H9 (cell line): ENCODE data around the gene EIF6. TPM values are rescaled to one million over a fixed set of nuclear protein-coding genes. Genes with fewer than 3 reads are reported as not detected.

Source experiments
- DNase-seq: peaks from one replicate; pipeline ENCODE4 v3.0.0-alpha.2; 2017
- H2AFZ ChIP-seq: one replicate; pipeline ENCODE4 v1.6.1; 2013; ENCODE audit warnings: mild to moderate bottlenecking, low read length, control low read depth, moderate library complexity
- H2AK5ac ChIP-seq: 2 replicates; pipeline ENCODE4 v1.6.1; 2013; ENCODE audit warnings: low read length, control low read depth, mixed read lengths; ENCODE audit not compliant: insufficient read length
- H2BK120ac ChIP-seq: one replicate; pipeline ENCODE4 v1.6.1; 2013; ENCODE audit warnings: low read depth, mild to moderate bottlenecking, low read length, control low read depth, inconsistent platforms; ENCODE audit not compliant: poor library complexity, severe bottlenecking
- H2BK12ac ChIP-seq: 2 replicates; pipeline ENCODE4 v1.6.1; 2013; ENCODE audit warnings: low read length, control low read depth, mixed read lengths, low read depth; ENCODE audit not compliant: insufficient read length
- H2BK15ac ChIP-seq: 2 replicates; pipeline ENCODE4 v1.6.1; 2013; ENCODE audit warnings: low read depth, low read length, control low read depth
- H2BK20ac ChIP-seq: one replicate; pipeline ENCODE4 v1.6.1; 2013; ENCODE audit warnings: low read depth, mild to moderate bottlenecking, low read length, control low read depth, inconsistent platforms; ENCODE audit not compliant: poor library complexity, severe bottlenecking
- H2BK5ac ChIP-seq: 2 replicates; pipeline ENCODE4 v1.6.1; 2013; ENCODE audit warnings: low read length, control low read depth, mixed read lengths; ENCODE audit not compliant: insufficient read length
- H3K14ac ChIP-seq: 2 replicates; pipeline ENCODE4 v1.6.1; 2013; ENCODE audit warnings: low read length, control low read depth; ENCODE audit not compliant: insufficient read depth
- H3K18ac ChIP-seq: 2 replicates; pipeline ENCODE4 v1.6.1; 2013; ENCODE audit warnings: low read depth, mild to moderate bottlenecking, mixed read lengths, low read length, control low read depth; ENCODE audit not compliant: insufficient read length
- H3K23ac ChIP-seq: 2 replicates; pipeline ENCODE4 v1.6.1; 2013; ENCODE audit warnings: low read length, control low read depth, mixed read lengths, low read depth; ENCODE audit not compliant: insufficient read length
- H3K23me2 ChIP-seq: 2 replicates; pipeline ENCODE4 v1.6.1; 2013; ENCODE audit warnings: low read depth, mild to moderate bottlenecking, mixed read lengths, low read length, control low read depth; ENCODE audit not compliant: insufficient read length, poor library complexity, severe bottlenecking
- H3K27ac ChIP-seq: 2 replicates; pipeline ENCODE4 v1.5.1; 2013; ENCODE audit warnings: low read length, control low read depth, mixed read lengths, low read depth; ENCODE audit not compliant: insufficient read length
- H3K27me3 ChIP-seq: 2 replicates; pipeline ENCODE4 v1.6.1; 2013; ENCODE audit warnings: low read length, control low read depth, inconsistent platforms; ENCODE audit not compliant: insufficient read depth
- H3K4ac ChIP-seq: 2 replicates; pipeline ENCODE4 v1.6.1; 2013; ENCODE audit warnings: low read depth, mild to moderate bottlenecking, control low read depth, inconsistent platforms, low read length, moderate library complexity
- H3K4me1 ChIP-seq: 2 replicates; pipeline ENCODE4 v1.6.1; 2013; ENCODE audit warnings: low read length, control low read depth, inconsistent platforms; ENCODE audit not compliant: insufficient read depth
- H3K4me2 ChIP-seq: 2 replicates; pipeline ENCODE4 v1.6.1; 2013; ENCODE audit warnings: low read length, control low read depth, mixed read lengths; ENCODE audit not compliant: insufficient read length, insufficient read depth
- H3K56ac ChIP-seq: 2 replicates; pipeline ENCODE4 v1.6.1; 2013; ENCODE audit warnings: low read depth, mild to moderate bottlenecking, mixed read lengths, low read length, control low read depth; ENCODE audit not compliant: insufficient read length
- H3K79me1 ChIP-seq: 2 replicates; pipeline ENCODE4 v1.6.1; 2013; ENCODE audit warnings: low read depth, mild to moderate bottlenecking, moderate library complexity, low read length, control low read depth, inconsistent platforms; ENCODE audit not compliant: insufficient read depth, poor library complexity, severe bottlenecking
- H3K79me2 ChIP-seq: 2 replicates; pipeline ENCODE4 v1.6.1; 2013; ENCODE audit warnings: low read length, control low read depth, inconsistent platforms; ENCODE audit not compliant: insufficient read depth
- H3K9ac ChIP-seq: 2 replicates; pipeline ENCODE4 v1.6.1; 2013; ENCODE audit warnings: low read length, control low read depth, mixed read lengths; ENCODE audit not compliant: insufficient read length; ENCODE audit errors: extremely low read depth
- H3K9me3 ChIP-seq: one replicate; pipeline ENCODE4 v1.6.1; 2013; ENCODE audit warnings: low read depth, low read length, inconsistent platforms; ENCODE audit not compliant: control insufficient read depth
- H3T11ph ChIP-seq: one replicate; pipeline ENCODE4 v1.6.1; 2013; ENCODE audit warnings: mild to moderate bottlenecking, low read length, control low read depth, inconsistent platforms
- H4K20me1 ChIP-seq: one replicate; pipeline ENCODE4 v1.6.1; 2013; ENCODE audit not compliant: control insufficient read depth, insufficient read length, insufficient read depth
- H4K5ac ChIP-seq: 2 replicates; pipeline ENCODE4 v1.6.1; 2013; ENCODE audit warnings: low read depth, mild to moderate bottlenecking, mixed read lengths, low read length, control low read depth; ENCODE audit not compliant: insufficient read length
- H4K8ac ChIP-seq: replicated peaks from 2 replicates; pipeline ENCODE4 v1.6.1; 2013; ENCODE audit warnings: low read length, control low read depth, mixed read lengths, low read depth; ENCODE audit not compliant: insufficient read length
- H4K91ac ChIP-seq: 2 replicates; pipeline ENCODE4 v1.6.1; 2013; ENCODE audit warnings: low read depth, mild to moderate bottlenecking, moderate library complexity, mixed read lengths, low read length, control low read depth; ENCODE audit not compliant: insufficient read length
- H3K27ac Mint-ChIP-seq, 3 experiments: 2 replicates in 2 of 3; 3 replicates in 1 of 3; pipeline ENCODE4 v1.8.0; 2020 to 2021; ENCODE audit warnings: mixed read lengths in 3 of 3, mild to moderate bottlenecking in 1 of 3, moderate library complexity in 1 of 3
- H3K27me3 Mint-ChIP-seq: 2 replicates; pipeline ENCODE4 v1.8.0; 2021; ENCODE audit warnings: low read depth, mild to moderate bottlenecking, moderate library complexity, mixed read lengths
- H3K36me3 Mint-ChIP-seq, 3 experiments: 2 replicates in 2 of 3; 3 replicates in 1 of 3; pipeline ENCODE4 v1.8.0; 2020 to 2021; ENCODE audit warnings: low read depth in 3 of 3, mixed read lengths in 3 of 3; ENCODE audit not compliant: insufficient read depth in 1 of 3
- H3K4me1 Mint-ChIP-seq, 2 experiments: 2 replicates each; pipeline ENCODE4 v1.8.0; 2020; ENCODE audit warnings: mixed read lengths in 2 of 2
- H3K4me3 Mint-ChIP-seq, 2 experiments: 2 replicates in 1 of 2; 3 replicates in 1 of 2; pipeline ENCODE4 v1.8.0; 2020 to 2021; ENCODE audit warnings: mild to moderate bottlenecking in 2 of 2, mixed read lengths in 2 of 2, moderate library complexity in 1 of 2
- H3K9me3 Mint-ChIP-seq, 2 experiments: 2 replicates in 1 of 2; 3 replicates in 1 of 2; pipeline ENCODE4 v1.8.0; 2020; ENCODE audit warnings: mild to moderate bottlenecking in 2 of 2, mixed read lengths in 2 of 2, moderate library complexity in 1 of 2
- WGBS: extraction: QIAGEN DNeasy Blood & Tissue Kit; methylation state at CpG from one replicate; pipeline ENCODE4 v1.1.7; 2013; ENCODE audit warnings: missing lambda C conversion rate, low lambda C conversion rate, mixed read lengths; ENCODE audit not compliant: insufficient read length; ENCODE audit errors: extremely low coverage; 5-methylcytosine and 5-hydroxymethylcytosine counted together
- total RNA-seq: library from RNA; stranded (reverse); gene quantifications from 2 replicates; pipeline ENCODE4 v1.2.1, GENCODE V29; 2021
- TF ChIP-seq, protein P1 (sequence below): fragments of 200-600 bp; sonication (generic); conservative IDR thresholded peaks from 3 replicates; pipeline ENCODE4 v1.8.0; 2021; ENCODE audit warnings: antibody characterized with exemption, mild to moderate bottlenecking

Gene EIF6
- total RNA-seq, 1 experiment from 2014 or later: 150 TPM

DNA sequence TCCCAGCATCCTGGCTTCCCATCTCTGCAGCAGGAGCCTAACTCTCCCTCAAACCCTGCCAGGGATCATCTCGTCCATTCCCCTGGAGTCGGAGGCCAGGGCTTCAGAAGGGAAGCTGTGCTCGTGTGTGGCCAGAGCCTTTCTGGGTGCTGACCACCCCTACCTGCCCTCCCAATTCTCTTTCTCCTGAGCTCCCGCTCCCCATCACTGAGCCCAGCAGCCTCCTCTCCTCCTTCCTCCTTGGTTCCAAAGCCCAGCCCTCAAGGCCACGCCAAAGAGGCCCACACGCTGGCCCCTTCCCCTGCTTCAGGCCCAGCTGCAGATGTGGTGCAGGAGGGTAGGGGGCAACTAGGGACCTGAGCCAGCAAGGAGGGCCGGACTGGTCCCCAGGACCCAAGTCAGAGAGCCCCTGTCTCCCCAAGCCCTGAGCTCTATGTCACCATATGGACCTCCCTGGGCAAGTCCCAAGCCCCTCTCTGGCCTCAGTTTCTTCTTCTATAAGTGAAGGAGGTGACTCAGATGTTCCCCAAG lies 6.4 kb upstream of the EIF6 start:
- no peak overlapping the region for H2AK5ac ChIP-seq
- no peak overlapping the region for H3K23ac ChIP-seq
- H4K91ac ChIP-seq: no peak overlapping the region
- no peak overlapping the region for H2BK20ac ChIP-seq
- no peak overlapping the region for H2BK12ac ChIP-seq
- TF ChIP-seq, protein P1, sequence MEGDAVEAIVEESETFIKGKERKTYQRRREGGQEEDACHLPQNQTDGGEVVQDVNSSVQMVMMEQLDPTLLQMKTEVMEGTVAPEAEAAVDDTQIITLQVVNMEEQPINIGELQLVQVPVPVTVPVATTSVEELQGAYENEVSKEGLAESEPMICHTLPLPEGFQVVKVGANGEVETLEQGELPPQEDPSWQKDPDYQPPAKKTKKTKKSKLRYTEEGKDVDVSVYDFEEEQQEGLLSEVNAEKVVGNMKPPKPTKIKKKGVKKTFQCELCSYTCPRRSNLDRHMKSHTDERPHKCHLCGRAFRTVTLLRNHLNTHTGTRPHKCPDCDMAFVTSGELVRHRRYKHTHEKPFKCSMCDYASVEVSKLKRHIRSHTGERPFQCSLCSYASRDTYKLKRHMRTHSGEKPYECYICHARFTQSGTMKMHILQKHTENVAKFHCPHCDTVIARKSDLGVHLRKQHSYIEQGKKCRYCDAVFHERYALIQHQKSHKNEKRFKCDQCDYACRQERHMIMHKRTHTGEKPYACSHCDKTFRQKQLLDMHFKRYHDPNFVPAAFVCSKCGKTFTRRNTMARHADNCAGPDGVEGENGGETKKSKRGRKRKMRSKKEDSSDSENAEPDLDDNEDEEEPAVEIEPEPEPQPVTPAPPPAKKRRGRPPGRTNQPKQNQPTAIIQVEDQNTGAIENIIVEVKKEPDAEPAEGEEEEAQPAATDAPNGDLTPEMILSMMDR: no peak
- H3T11ph ChIP-seq: no peak overlapping the region
- no peaks in the 10 kb centered on the region for H3K79me2 ChIP-seq
- no peak overlapping the region for H3K18ac ChIP-seq
- no peak overlapping the region for H2BK15ac ChIP-seq
- no peak overlapping the region for H3K4me3 Mint-ChIP-seq
- H3K4me1 ChIP-seq: no peaks in the 10 kb centered on the region; the same call in 1 of the 2 replicates
- H3K9me3 ChIP-seq: no peaks in the 10 kb centered on the region
- no peak overlapping the region for H3K27ac Mint-ChIP-seq
- no peaks in the 10 kb centered on the region for H3K23me2 ChIP-seq
- H2BK120ac ChIP-seq: no peak overlapping the region
- no peaks in the 10 kb centered on the region for H4K20me1 ChIP-seq
- no peak overlapping the region for H3K4me2 ChIP-seq
- no peak for DNase-seq
- H3K14ac ChIP-seq: no peak overlapping the region
- H3K4ac ChIP-seq: no peak overlapping the region
- H3K79me1 ChIP-seq: no peaks in the 10 kb centered on the region
- H3K36me3 Mint-ChIP-seq: no peaks in the 10 kb centered on the region; a peak in 1 of 7 replicates
- no peak overlapping the region for H4K8ac ChIP-seq
- H2BK5ac ChIP-seq: no peak overlapping the region
- H3K9me3 Mint-ChIP-seq: no peaks in the 10 kb centered on the region
- H3K9ac ChIP-seq: no peak overlapping the region
- no peak overlapping the region for H3K56ac ChIP-seq
- peaks cover 0 to 3% of the 10 kb centered on the region in 2 experiments; a peak in 3 of 4 replicates for H3K4me1 Mint-ChIP-seq
- no CpG with 5 or more reads among the region's 7 CpGs for WGBS
- H4K5ac ChIP-seq: no peak overlapping the region
- no peaks in the 10 kb centered on the region for H3K27me3 ChIP-seq
- H2AFZ ChIP-seq: no peak overlapping the region
- no peak overlapping the region for H3K27ac ChIP-seq
- peaks cover 10% of the 10 kb centered on the region for H3K27me3 Mint-ChIP-seq
